HEK293 (cell line): ENCODE results near the gene MAF.

Source experiments
- CTCF ChIA-PET: fragments of 350-600 bp; formaldehyde crosslinking; extraction: SDS; loops from one replicate; lab custom pipeline; 2021; ENCODE audit warnings: antibody characterized with exemption; lab: Yijun Ruan, JAX
- POLR2A ChIA-PET: fragments of 300-600 bp; formaldehyde crosslinking; extraction: SDS; loops from one replicate; lab custom pipeline; 2020; ENCODE audit warnings: antibody characterized with exemption, inconsistent platforms; lab: Yijun Ruan, JAX
- H3K27ac ChIP-seq: fragments of 200-500 bp; sonication (Bioruptor generic); 2 replicates; pipeline ENCODE4 v1.5.1; 2014; ENCODE audit warnings: low read depth, low read length, control low read depth, inconsistent platforms; ENCODE audit errors: extremely low read depth
- H3K36me3 ChIP-seq, 2 experiments: fragments of 200-500 bp in 1 of 2; sonication (Bioruptor generic) in 1 of 2; 1 replicate in 1 of 2; 2 replicates in 1 of 2; pipeline ENCODE4 v1.5.1; 2014 to 2017; ENCODE audit warnings: inconsistent platforms in 2 of 2, low read length in 2 of 2; ENCODE audit not compliant: control insufficient read depth in 2 of 2, insufficient read depth in 1 of 2
- H3K4me1 ChIP-seq: fragments of 200-500 bp; sonication (Bioruptor generic); 2 replicates; pipeline ENCODE4 v1.5.1; 2014; ENCODE audit warnings: mild to moderate bottlenecking, low read length, inconsistent platforms; ENCODE audit not compliant: control insufficient read depth, insufficient read depth
- H3K4me3 ChIP-seq: 2 replicates; pipeline ENCODE4 v1.5.1; 2011; ENCODE audit warnings: low read depth, mild to moderate bottlenecking, control low read depth, low read length, moderate library complexity
- H3K9me3 ChIP-seq: fragments of 200-500 bp; sonication (Bioruptor generic); 2 replicates; pipeline ENCODE4 v1.5.1; 2014; ENCODE audit warnings: low read depth, low read length, inconsistent platforms; ENCODE audit not compliant: control insufficient read depth, insufficient read depth
- FEZF1 ChIP-seq: fragments of 450-650 bp; formaldehyde crosslinking; IDR thresholded peaks from 2 replicates; pipeline ENCODE4 v1.5.1; 2016; ENCODE audit warnings: missing biosample characterization, missing genetic modification characterization
- KLF16 ChIP-seq: fragments of 450-650 bp; formaldehyde crosslinking; IDR thresholded peaks from 2 replicates; pipeline ENCODE4 v1.5.1; 2017; ENCODE audit warnings: missing biosample characterization, missing genetic modification characterization
- KLF9 ChIP-seq: fragments of 450-650 bp; formaldehyde crosslinking; IDR thresholded peaks from 2 replicates; pipeline ENCODE4 v1.5.1; 2016; ENCODE audit warnings: missing biosample characterization, missing genetic modification characterization, low read depth
- PATZ1 ChIP-seq: fragments of 450-650 bp; formaldehyde crosslinking; IDR thresholded peaks from 2 replicates; pipeline ENCODE4 v1.5.1; 2016; ENCODE audit warnings: missing biosample characterization, missing genetic modification characterization
- PRDM10 ChIP-seq: fragments of 450-650 bp; formaldehyde crosslinking; IDR thresholded peaks from 2 replicates; pipeline ENCODE4 v1.5.1; 2016; ENCODE audit warnings: missing biosample characterization, missing genetic modification characterization
- REPIN1 ChIP-seq: fragments of 450-650 bp; formaldehyde crosslinking; IDR thresholded peaks from 2 replicates; pipeline ENCODE4 v1.5.1; 2017; ENCODE audit warnings: missing biosample characterization, missing genetic modification characterization, low read depth
- SP3 ChIP-seq: fragments of 450-650 bp; formaldehyde crosslinking; IDR thresholded peaks from 2 replicates; pipeline ENCODE4 v1.5.1; 2016; ENCODE audit warnings: missing biosample characterization, missing genetic modification characterization
- WT1 ChIP-seq: fragments of 450-650 bp; formaldehyde crosslinking; IDR thresholded peaks from 2 replicates; pipeline ENCODE4 v1.5.1; 2016; ENCODE audit warnings: missing biosample characterization, missing genetic modification characterization
- ZBTB26 ChIP-seq: fragments of 450-650 bp; formaldehyde crosslinking; optimal IDR thresholded peaks from 2 replicates; pipeline ENCODE3; 2016; ENCODE audit warnings: missing biosample characterization, mild to moderate bottlenecking, missing genetic modification characterization
- ZFP37 ChIP-seq: fragments of 450-650 bp; formaldehyde crosslinking; IDR thresholded peaks from 2 replicates; pipeline ENCODE4 v1.5.1; 2016; ENCODE audit warnings: missing biosample characterization, missing genetic modification characterization
- ZNF221 ChIP-seq: fragments of 450-650 bp; formaldehyde crosslinking; IDR thresholded peaks from 2 replicates; pipeline ENCODE4 v1.5.1; 2017; ENCODE audit warnings: missing biosample characterization, missing genetic modification characterization, borderline replicate concordance
- ZNF404 ChIP-seq: fragments of 450-650 bp; formaldehyde crosslinking; IDR thresholded peaks from 2 replicates; pipeline ENCODE4 v1.5.1; 2017; ENCODE audit warnings: missing biosample characterization, missing genetic modification characterization
- ZNF433 ChIP-seq: fragments of 450-650 bp; formaldehyde crosslinking; IDR thresholded peaks from 2 replicates; pipeline ENCODE4 v1.5.1; 2016; ENCODE audit warnings: missing biosample characterization, missing genetic modification characterization, low read depth
- ZNF596 ChIP-seq: fragments of 450-650 bp; IDR thresholded peaks from 2 replicates; pipeline ENCODE4 v1.5.0; 2018; ENCODE audit warnings: missing biosample characterization, mild to moderate bottlenecking, missing genetic modification characterization, moderate library complexity
- ZNF677 ChIP-seq: fragments of 450-650 bp; IDR thresholded peaks from 2 replicates; pipeline ENCODE4 v1.5.0; 2018; ENCODE audit warnings: missing biosample characterization, mild to moderate bottlenecking, missing genetic modification characterization, moderate library complexity
- ZSCAN30 ChIP-seq: fragments of 450-650 bp; IDR thresholded peaks from 2 replicates; pipeline ENCODE4 v1.5.1; 2018; ENCODE audit warnings: missing biosample characterization, mild to moderate bottlenecking, missing genetic modification characterization, moderate library complexity
- TF ChIP-seq, protein P1 (sequence below): fragments of 450-650 bp; formaldehyde crosslinking; IDR thresholded peaks from 2 replicates; pipeline ENCODE4 v1.5.1; 2016; ENCODE audit warnings: missing biosample characterization, missing genetic modification characterization
- TF ChIP-seq, protein P2 (sequence below): fragments of 450-650 bp; formaldehyde crosslinking; IDR thresholded peaks from 2 replicates; pipeline ENCODE4 v1.5.1; 2017; ENCODE audit warnings: missing biosample characterization, missing genetic modification characterization
- TF ChIP-seq, protein P3 (sequence below): fragments of 450-650 bp; formaldehyde crosslinking; IDR thresholded peaks from 2 replicates; pipeline ENCODE4 v1.5.1; 2017; ENCODE audit warnings: missing biosample characterization, missing genetic modification characterization

Gene MAF

DNA sequence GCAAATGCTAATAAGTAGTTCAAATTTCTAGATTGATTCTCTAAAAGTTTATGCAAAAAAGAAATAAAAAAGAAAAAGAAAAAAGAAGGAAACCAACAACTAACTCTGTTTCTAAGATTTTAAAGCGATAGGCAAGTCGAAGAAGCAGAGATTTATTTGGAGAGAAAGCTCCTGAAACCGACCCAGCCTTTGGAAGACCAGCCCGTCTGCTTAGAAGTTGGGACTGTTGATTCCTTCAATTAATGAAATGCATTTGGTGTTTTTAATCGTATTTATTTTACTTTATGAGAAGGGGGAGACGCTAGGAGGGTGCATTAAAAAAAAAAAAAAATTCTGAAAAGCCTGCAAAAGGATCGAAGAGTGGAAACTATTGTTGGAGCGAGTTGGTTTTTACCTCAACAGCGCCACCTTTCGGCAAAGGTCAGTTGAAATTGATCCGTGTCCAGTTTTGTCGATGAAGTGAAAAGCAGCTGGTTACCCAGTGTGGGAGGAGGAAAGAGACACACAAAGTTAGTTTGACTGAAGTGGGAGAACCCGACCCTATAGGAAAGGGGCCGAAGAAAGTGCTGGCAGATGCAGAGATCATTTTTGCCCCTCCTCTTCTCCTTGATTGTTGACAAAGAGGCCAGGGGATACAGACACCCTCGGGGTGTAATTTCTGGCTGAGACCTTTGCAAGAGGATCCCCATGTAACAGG is 1.5 kb upstream of the MAF start (continued):
- peak; percentile 57 for TF ChIP-seq PRDM10 (tag by site-specific recombination)
- TF ChIP-seq, protein P1, sequence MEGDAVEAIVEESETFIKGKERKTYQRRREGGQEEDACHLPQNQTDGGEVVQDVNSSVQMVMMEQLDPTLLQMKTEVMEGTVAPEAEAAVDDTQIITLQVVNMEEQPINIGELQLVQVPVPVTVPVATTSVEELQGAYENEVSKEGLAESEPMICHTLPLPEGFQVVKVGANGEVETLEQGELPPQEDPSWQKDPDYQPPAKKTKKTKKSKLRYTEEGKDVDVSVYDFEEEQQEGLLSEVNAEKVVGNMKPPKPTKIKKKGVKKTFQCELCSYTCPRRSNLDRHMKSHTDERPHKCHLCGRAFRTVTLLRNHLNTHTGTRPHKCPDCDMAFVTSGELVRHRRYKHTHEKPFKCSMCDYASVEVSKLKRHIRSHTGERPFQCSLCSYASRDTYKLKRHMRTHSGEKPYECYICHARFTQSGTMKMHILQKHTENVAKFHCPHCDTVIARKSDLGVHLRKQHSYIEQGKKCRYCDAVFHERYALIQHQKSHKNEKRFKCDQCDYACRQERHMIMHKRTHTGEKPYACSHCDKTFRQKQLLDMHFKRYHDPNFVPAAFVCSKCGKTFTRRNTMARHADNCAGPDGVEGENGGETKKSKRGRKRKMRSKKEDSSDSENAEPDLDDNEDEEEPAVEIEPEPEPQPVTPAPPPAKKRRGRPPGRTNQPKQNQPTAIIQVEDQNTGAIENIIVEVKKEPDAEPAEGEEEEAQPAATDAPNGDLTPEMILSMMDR (tag by site-specific recombination): peak; percentile 62; the same call in 1 of the 2 replicates
- TF ChIP-seq, protein P2, sequence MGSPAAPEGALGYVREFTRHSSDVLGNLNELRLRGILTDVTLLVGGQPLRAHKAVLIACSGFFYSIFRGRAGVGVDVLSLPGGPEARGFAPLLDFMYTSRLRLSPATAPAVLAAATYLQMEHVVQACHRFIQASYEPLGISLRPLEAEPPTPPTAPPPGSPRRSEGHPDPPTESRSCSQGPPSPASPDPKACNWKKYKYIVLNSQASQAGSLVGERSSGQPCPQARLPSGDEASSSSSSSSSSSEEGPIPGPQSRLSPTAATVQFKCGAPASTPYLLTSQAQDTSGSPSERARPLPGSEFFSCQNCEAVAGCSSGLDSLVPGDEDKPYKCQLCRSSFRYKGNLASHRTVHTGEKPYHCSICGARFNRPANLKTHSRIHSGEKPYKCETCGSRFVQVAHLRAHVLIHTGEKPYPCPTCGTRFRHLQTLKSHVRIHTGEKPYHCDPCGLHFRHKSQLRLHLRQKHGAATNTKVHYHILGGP (tag by site-specific recombination): 0 out of 2 replicates have a peak, but pooled peaks have one; percentile 5

DNA sequence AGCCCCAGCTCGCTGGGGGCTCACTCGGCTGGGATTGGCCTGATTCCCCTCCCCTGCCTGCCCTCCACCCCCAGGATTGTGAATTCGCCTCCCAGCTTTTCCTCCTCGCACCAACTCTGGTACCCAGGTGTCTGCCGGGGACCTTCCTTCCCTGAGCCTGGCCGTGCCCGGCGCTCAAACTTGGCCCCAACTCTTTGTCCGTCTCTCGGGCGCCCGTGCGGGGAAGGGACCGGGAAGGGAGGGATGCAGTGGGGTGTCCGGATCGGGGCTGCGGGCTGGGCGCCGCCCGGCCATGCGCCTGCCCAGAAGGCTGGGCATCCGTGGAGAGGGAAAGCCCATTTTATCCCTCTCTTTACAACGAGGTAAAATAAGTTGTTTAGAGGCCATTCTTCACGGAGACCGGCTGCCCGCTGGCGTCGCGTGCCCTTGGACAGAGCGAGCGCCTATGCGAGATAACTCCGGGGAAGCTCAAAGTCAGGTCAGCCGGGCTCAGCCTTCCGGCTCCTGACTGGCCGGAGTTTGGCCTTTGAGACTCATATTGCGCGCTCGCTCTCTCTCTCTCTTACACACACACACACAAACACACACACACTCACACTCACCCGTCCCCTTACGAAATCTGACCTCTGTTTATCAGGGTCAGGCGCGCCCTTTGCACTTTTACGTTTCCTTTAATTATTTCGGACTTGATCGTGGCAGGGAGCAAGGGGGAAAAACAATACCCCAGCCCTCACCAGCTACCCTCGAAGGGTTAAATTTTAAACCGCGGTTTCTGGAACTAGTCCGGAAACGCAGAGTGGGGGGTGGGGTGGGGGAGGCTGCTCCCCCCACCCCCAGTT is 774 bp upstream of the MAF start:
- CTCF ChIA-PET: interaction anchor here (0.7 to 1.2 kb wide), 14 partner anchors 9 to 1947 kb away, joined by 3 to 7 read pairs (median 4); no protein-coding TSS in a partner anchor
- Histone ChIP-seq H3K27ac (peak overlapping the region; percentile 98), H3K36me3 (no peaks in the 10 kb centered on the region), H3K9me3 (no peaks in the 10 kb centered on the region), H3K4me3 (peak overlapping the region; percentile 61), H3K4me1 (peaks cover 14% of the 10 kb centered on the region)
- POLR2A ChIA-PET: interaction anchor here (0.6 to 1.0 kb wide), 4 partner anchors 51 to 1477 kb away, joined by 3 to 6 read pairs (median 3); no protein-coding TSS in a partner anchor
- peak; percentile 67; the same call in 1 of the 2 replicates for TF ChIP-seq ZNF596 (tag by site-specific recombination)
- no peak for TF ChIP-seq ZFP37 (tag by site-specific recombination)
- TF ChIP-seq FEZF1 (tag by site-specific recombination): peak; percentile 26; the same call in 1 of the 2 replicates
- peak; percentile 14; the same call in 1 of the 2 replicates for TF ChIP-seq ZSCAN30
- TF ChIP-seq SP3: no peak; the same call in 1 of the 2 replicates
- 0 out of 2 replicates have a peak, but pooled peaks have one; percentile 2 for TF ChIP-seq WT1 (tag by site-specific recombination)
- TF ChIP-seq PATZ1 (tag by site-specific recombination): peak; percentile 83
- TF ChIP-seq ZNF221 (tag by site-specific recombination): no peak
- peak; percentile 18; the same call in 1 of the 2 replicates for TF ChIP-seq KLF9 (tag by site-specific recombination)
- TF ChIP-seq, protein P3, sequence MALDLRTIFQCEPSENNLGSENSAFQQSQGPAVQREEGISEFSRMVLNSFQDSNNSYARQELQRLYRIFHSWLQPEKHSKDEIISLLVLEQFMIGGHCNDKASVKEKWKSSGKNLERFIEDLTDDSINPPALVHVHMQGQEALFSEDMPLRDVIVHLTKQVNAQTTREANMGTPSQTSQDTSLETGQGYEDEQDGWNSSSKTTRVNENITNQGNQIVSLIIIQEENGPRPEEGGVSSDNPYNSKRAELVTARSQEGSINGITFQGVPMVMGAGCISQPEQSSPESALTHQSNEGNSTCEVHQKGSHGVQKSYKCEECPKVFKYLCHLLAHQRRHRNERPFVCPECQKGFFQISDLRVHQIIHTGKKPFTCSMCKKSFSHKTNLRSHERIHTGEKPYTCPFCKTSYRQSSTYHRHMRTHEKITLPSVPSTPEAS: peak; percentile 97
- TF ChIP-seq ZBTB26 (tag by site-specific recombination): peak; percentile 52
- TF ChIP-seq ZNF677 (tag by site-specific recombination): no peak
- peak; percentile 47 for TF ChIP-seq KLF16 (tag by site-specific recombination)
- no peak for TF ChIP-seq ZNF404
- TF ChIP-seq ZNF433 (tag by site-specific recombination): no peak
- TF ChIP-seq REPIN1 (tag by site-specific recombination): no peak
